ENCODE measurements around the gene PPM1K. TPM values are rescaled to one million over a fixed set of nuclear protein-coding genes. Genes with fewer than 3 reads are reported as not detected.

The PPM1K gene
- total RNA-seq, 1 experiment from 2014 or later, result 10.4 TPM

GRCh38 chr4:88215351-88215750, 69.0 kb downstream of the PPM1K start:
- Histone ChIP-seq H4K8ac (replicated peaks; ENCODE audit: insufficient read length, low read depth, low read length) (no peak overlapping the region), H2AFZ (ENCODE audit: low read length) (no peak overlapping the region), H3K9me3 (ENCODE audit: control insufficient read depth, low read depth, low read length) (no peaks in the 10 kb centered on the region), H2BK5ac (ENCODE audit: insufficient read length, low read length) (no peak overlapping the region), H3K79me1 (ENCODE audit: insufficient read depth, low read depth, low read length, poor library complexity, severe bottlenecking) (no peaks in the 10 kb centered on the region), H3K23ac (ENCODE audit: insufficient read length, low read depth, low read length) (no peak overlapping the region), H2BK15ac (ENCODE audit: low read depth, low read length) (no peak overlapping the region), H3K56ac (ENCODE audit: insufficient read length, low read depth, low read length) (no peak overlapping the region), H4K91ac (ENCODE audit: insufficient read length, low read depth, low read length) (no peak overlapping the region), H3K27me3 (ENCODE audit: insufficient read depth, low read length) (no peaks in the 10 kb centered on the region), H3K14ac (ENCODE audit: insufficient read depth, low read length) (no peak overlapping the region), H2BK20ac (ENCODE audit: low read depth, low read length, poor library complexity, severe bottlenecking) (no peak overlapping the region), H4K20me1 (ENCODE audit: control insufficient read depth, insufficient read depth, insufficient read length) (no peaks in the 10 kb centered on the region), H3K4ac (ENCODE audit: low read depth, low read length) (no peak overlapping the region), H3K4me1 (ENCODE audit: insufficient read depth, low read length) (no peaks in the 10 kb centered on the region), H4K5ac (ENCODE audit: insufficient read length, low read depth, low read length) (no peak overlapping the region), H3K18ac (ENCODE audit: insufficient read length, low read depth, low read length) (no peak overlapping the region), H2BK12ac (ENCODE audit: insufficient read length, low read depth, low read length) (no peak overlapping the region), H3K9ac (ENCODE audit: extremely low read depth, insufficient read length, low read length) (no peak overlapping the region), H2AK5ac (ENCODE audit: insufficient read length, low read length) (no peak overlapping the region), H3T11ph (ENCODE audit: low read length) (no peak overlapping the region), H2BK120ac (ENCODE audit: low read depth, low read length, poor library complexity, severe bottlenecking) (no peak overlapping the region), H3K4me2 (ENCODE audit: insufficient read depth, insufficient read length, low read length) (no peak overlapping the region), H3K79me2 (ENCODE audit: insufficient read depth, low read length) (no peaks in the 10 kb centered on the region), H3K27ac (ENCODE audit: insufficient read length, low read depth, low read length) (no peak overlapping the region), H3K23me2 (ENCODE audit: insufficient read length, low read depth, low read length, poor library complexity, severe bottlenecking) (no peaks in the 10 kb centered on the region)
- no CpG with 5 or more reads among the region's 2 CpGs for WGBS (ENCODE audit: extremely low coverage, insufficient read length, low lambda C conversion rate)
- peaks cover 2 to 3% of the 10 kb centered on the region in 2 experiments; a peak in 1 of 4 replicates for H3K4me1 Mint-ChIP-seq
- TF ChIP-seq CTCF (conservative IDR thresholded peaks at IDR 0.05), result no peak
- no peak for DNase-seq
- H3K4me3 Mint-ChIP-seq, result no peak overlapping the region
- no peaks in the 10 kb centered on the region for H3K9me3 Mint-ChIP-seq
- H3K27me3 Mint-ChIP-seq (ENCODE audit: low read depth), result no peaks in the 10 kb centered on the region; the same call in 1 of the 2 replicates
- H3K36me3 Mint-ChIP-seq (ENCODE audit: insufficient read depth in 1 of 3, low read depth in 3 of 3), result no peaks in the 10 kb centered on the region
- no peak overlapping the region for H3K27ac Mint-ChIP-seq

Measured in H9 (cell line).